AG10803 (cell line): ENCODE measurements around the gene ZNF652.
"Not testable (repeated sequence)": the region's sequence is repeated elsewhere in the genome, so short reads cannot be mapped to it uniquely, and the experiment has no call there.

ENCODE experiments used
- DNase-seq: peaks from one replicate; pipeline ENCODE4 v3.0.0; 2010; ENCODE audit warnings: low read depth
- H3K4me3 ChIP-seq: 2 replicates; pipeline ENCODE4 v1.5.1; 2011; ENCODE audit warnings: mild to moderate bottlenecking, low read length, control low read depth
- TF ChIP-seq, protein P1 (sequence below): conservative IDR thresholded peaks from 2 replicates; pipeline ENCODE4 v1.5.1; 2011; ENCODE audit warnings: mild to moderate bottlenecking, low read length, control low read depth, inconsistent platforms

The ZNF652 gene

DNA sequence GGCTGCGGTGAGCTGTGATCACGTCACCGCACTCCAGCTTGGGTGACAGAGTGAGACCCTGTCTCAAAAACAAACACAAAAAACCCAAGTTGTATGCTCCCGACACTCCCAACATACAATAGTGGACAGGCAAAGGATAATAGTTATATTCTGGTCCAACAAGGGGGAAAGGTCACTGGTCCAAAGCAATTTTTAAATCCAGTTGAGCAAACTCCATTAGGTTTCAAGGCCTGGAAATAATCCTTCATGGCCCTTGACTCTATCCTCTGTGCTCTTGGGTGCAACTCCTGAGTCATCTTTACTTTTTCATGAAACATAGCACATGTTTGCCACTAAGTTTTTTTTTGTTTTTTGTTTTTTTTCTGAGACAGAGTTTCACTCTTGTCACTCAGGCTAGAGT, 81.1 kb downstream of the ZNF652 start:
- H3K4me3 ChIP-seq: no peak overlapping the region
- TF ChIP-seq, protein P1, sequence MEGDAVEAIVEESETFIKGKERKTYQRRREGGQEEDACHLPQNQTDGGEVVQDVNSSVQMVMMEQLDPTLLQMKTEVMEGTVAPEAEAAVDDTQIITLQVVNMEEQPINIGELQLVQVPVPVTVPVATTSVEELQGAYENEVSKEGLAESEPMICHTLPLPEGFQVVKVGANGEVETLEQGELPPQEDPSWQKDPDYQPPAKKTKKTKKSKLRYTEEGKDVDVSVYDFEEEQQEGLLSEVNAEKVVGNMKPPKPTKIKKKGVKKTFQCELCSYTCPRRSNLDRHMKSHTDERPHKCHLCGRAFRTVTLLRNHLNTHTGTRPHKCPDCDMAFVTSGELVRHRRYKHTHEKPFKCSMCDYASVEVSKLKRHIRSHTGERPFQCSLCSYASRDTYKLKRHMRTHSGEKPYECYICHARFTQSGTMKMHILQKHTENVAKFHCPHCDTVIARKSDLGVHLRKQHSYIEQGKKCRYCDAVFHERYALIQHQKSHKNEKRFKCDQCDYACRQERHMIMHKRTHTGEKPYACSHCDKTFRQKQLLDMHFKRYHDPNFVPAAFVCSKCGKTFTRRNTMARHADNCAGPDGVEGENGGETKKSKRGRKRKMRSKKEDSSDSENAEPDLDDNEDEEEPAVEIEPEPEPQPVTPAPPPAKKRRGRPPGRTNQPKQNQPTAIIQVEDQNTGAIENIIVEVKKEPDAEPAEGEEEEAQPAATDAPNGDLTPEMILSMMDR: no peak
- DNase-seq: no peak

DNA sequence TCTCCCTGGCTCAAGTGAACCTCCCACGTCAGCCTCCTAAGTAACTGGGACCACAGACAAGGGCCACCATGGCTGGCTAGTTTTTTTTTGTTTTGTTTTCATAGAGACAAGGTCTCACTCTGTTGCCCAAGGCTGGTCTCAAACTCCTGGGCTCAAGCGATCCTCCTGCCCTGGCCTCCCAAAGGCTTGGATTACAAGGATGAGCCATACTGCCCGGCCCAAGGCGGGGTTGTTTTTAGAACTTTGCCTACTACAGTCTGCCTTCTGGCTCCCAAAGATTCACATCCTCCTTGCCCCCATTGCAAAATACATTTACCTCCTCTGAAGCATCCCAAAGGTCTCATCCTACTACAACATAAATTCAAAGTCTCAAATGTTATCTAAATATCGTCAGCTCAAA, 82.0 kb downstream of the ZNF652 start:
- H3K4me3 ChIP-seq: no peak overlapping the region
- no peak for DNase-seq
- TF ChIP-seq, protein P1: no peak

- H3K4me3 ChIP-seq: not testable (repeated sequence)
- DNase-seq: peak; percentile 15
Measured at GRCh38 chr17:49279263-49280015, 82.6 kb downstream of the ZNF652 start.

DNA sequence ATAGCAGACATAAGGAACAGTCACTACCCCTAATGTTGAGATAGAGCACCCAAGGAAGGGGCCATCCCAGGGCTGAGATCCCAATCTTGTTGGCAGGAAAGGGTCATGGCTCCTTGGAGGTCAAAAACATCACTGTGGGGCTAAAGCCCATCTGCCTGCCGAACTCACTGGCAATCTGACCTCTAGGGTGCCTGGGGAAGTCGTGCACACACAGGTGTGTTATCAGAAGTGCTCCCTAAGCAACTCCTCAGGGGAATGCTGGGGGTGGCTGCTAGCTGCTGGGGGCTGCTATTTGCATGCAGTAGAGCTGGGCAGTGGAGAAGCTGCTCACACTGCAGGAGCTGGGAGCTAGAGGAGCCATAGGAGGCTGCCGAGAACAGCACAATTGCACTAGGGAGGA, 84.0 kb downstream of the ZNF652 start:
- TF ChIP-seq, protein P1: no peak
- DNase-seq: no peak
- no peak overlapping the region for H3K4me3 ChIP-seq

GRCh38 chr17:49277638-49278037, 84.4 kb downstream of the ZNF652 start:
- TF ChIP-seq, protein P1: no peak
- H3K4me3 ChIP-seq: no peak overlapping the region
- no peak for DNase-seq

GRCh38 chr17:49275981-49276380, 86.1 kb downstream of the ZNF652 start:
- H3K4me3 ChIP-seq, DNase-seq: not testable (repeated sequence)

DNA sequence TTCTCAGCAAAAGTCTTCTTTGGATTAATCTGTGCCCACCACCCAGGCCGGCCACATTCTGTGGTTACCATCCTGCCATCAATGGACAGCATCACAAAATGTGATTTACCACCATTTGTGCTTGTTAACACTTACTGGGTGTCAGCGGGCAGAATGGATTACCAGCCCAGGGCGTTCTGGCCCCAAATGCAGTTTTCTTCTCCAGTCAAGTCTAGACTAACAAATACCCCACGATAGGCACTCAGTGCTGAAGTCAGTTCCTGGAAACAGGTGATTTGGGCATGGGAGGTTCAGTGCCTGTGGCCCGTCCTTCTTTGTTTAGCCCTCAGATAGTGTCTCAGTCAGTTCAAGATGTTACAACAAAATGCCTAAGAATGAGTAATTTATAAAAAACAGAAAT, 92.7 kb downstream of the ZNF652 start:
- no peak for DNase-seq
- H3K4me3 ChIP-seq: no peak overlapping the region
- TF ChIP-seq, protein P1: no peak

GRCh38 chr17:49267912-49268311, 94.1 kb downstream of the ZNF652 start:
- TF ChIP-seq, protein P1: no peak
- DNase-seq: no peak
- no peak overlapping the region for H3K4me3 ChIP-seq
